COLO668 (cell line): Measurements from ENCODE around the gene SESN2.
"Not testable (repeated sequence)": the region's sequence is repeated elsewhere in the genome, so short reads cannot be mapped to it uniquely, and the experiment has no call there.

Source experiments
- DNase-seq: peaks from one replicate; lab custom pipeline; 2025; ENCODE audit not compliant: unreplicated experiment; lab: John Stamatoyannopoulos, UW

The SESN2 gene

GRCh38 chr1:28326984-28327383, 67.7 kb downstream of the SESN2 start:
- no peak for DNase-seq

- not testable (repeated sequence) for DNase-seq
Measured at GRCh38 chr1:28327431-28327830, 68.1 kb downstream of the SESN2 start.

GRCh38 chr1:28328228-28328648, 68.9 kb downstream of the SESN2 start:
- DNase-seq: no peak

- peak; percentile 51 for DNase-seq
Measured at GRCh38 chr1:28329395-28330153, 70.3 kb downstream of the SESN2 start.
